H1 (cell line): ENCODE results near the gene SOX4. TPM values are rescaled to one million over a fixed set of nuclear protein-coding genes. Genes with fewer than 3 reads are reported as not detected.

Experiments
- polyA plus RNA-seq, 7 experiments: library from polyadenylated mRNA; depleted of rRNA in 3 of 7; stranded (reverse) in 5 of 7; unstranded in 2 of 7; fragments of >200 nt in 5 of 7; fragments of 200-250 nt in 2 of 7; gene quantifications; 1 replicate in 5 of 7; 2 replicates in 1 of 7; 4 replicates in 1 of 7; pipeline versions ENCODE4 v1.2.1 to v1.2.3, GENCODE V29; 2011 to 2013; ENCODE audit warnings: missing spikeins in 2 of 7, mixed read lengths in 2 of 7
- total RNA-seq: library from RNA; stranded (reverse); fragmentation: NEBNext Ultra II Directional; extraction: Animal tissue kit (Norgen Biotek cat#: 25700); gene quantifications from 2 replicates; pipeline ENCODE4 v1.2.1, GENCODE V29; 2021
- TF ChIP-seq, protein P1 (sequence below): fragments of 300-600 bp; sonication (generic); IDR thresholded peaks from 2 replicates; pipeline ENCODE4 v1.7.1; 2012; ENCODE audit warnings: low read length, moderate library complexity, mild to moderate bottlenecking, inconsistent platforms; ENCODE audit not compliant: insufficient replicate concordance

The SOX4 gene
- total and polyA plus RNA-seq, 2 of the 8 experiments (the other 6 are each of a cell fraction or from before 2014, with no cell fraction given): 14.1 to 169 TPM

GRCh38 chr6:21615504-21615903 is 22.0 kb downstream of the SOX4 start (continued):
- TF ChIP-seq, protein P1, sequence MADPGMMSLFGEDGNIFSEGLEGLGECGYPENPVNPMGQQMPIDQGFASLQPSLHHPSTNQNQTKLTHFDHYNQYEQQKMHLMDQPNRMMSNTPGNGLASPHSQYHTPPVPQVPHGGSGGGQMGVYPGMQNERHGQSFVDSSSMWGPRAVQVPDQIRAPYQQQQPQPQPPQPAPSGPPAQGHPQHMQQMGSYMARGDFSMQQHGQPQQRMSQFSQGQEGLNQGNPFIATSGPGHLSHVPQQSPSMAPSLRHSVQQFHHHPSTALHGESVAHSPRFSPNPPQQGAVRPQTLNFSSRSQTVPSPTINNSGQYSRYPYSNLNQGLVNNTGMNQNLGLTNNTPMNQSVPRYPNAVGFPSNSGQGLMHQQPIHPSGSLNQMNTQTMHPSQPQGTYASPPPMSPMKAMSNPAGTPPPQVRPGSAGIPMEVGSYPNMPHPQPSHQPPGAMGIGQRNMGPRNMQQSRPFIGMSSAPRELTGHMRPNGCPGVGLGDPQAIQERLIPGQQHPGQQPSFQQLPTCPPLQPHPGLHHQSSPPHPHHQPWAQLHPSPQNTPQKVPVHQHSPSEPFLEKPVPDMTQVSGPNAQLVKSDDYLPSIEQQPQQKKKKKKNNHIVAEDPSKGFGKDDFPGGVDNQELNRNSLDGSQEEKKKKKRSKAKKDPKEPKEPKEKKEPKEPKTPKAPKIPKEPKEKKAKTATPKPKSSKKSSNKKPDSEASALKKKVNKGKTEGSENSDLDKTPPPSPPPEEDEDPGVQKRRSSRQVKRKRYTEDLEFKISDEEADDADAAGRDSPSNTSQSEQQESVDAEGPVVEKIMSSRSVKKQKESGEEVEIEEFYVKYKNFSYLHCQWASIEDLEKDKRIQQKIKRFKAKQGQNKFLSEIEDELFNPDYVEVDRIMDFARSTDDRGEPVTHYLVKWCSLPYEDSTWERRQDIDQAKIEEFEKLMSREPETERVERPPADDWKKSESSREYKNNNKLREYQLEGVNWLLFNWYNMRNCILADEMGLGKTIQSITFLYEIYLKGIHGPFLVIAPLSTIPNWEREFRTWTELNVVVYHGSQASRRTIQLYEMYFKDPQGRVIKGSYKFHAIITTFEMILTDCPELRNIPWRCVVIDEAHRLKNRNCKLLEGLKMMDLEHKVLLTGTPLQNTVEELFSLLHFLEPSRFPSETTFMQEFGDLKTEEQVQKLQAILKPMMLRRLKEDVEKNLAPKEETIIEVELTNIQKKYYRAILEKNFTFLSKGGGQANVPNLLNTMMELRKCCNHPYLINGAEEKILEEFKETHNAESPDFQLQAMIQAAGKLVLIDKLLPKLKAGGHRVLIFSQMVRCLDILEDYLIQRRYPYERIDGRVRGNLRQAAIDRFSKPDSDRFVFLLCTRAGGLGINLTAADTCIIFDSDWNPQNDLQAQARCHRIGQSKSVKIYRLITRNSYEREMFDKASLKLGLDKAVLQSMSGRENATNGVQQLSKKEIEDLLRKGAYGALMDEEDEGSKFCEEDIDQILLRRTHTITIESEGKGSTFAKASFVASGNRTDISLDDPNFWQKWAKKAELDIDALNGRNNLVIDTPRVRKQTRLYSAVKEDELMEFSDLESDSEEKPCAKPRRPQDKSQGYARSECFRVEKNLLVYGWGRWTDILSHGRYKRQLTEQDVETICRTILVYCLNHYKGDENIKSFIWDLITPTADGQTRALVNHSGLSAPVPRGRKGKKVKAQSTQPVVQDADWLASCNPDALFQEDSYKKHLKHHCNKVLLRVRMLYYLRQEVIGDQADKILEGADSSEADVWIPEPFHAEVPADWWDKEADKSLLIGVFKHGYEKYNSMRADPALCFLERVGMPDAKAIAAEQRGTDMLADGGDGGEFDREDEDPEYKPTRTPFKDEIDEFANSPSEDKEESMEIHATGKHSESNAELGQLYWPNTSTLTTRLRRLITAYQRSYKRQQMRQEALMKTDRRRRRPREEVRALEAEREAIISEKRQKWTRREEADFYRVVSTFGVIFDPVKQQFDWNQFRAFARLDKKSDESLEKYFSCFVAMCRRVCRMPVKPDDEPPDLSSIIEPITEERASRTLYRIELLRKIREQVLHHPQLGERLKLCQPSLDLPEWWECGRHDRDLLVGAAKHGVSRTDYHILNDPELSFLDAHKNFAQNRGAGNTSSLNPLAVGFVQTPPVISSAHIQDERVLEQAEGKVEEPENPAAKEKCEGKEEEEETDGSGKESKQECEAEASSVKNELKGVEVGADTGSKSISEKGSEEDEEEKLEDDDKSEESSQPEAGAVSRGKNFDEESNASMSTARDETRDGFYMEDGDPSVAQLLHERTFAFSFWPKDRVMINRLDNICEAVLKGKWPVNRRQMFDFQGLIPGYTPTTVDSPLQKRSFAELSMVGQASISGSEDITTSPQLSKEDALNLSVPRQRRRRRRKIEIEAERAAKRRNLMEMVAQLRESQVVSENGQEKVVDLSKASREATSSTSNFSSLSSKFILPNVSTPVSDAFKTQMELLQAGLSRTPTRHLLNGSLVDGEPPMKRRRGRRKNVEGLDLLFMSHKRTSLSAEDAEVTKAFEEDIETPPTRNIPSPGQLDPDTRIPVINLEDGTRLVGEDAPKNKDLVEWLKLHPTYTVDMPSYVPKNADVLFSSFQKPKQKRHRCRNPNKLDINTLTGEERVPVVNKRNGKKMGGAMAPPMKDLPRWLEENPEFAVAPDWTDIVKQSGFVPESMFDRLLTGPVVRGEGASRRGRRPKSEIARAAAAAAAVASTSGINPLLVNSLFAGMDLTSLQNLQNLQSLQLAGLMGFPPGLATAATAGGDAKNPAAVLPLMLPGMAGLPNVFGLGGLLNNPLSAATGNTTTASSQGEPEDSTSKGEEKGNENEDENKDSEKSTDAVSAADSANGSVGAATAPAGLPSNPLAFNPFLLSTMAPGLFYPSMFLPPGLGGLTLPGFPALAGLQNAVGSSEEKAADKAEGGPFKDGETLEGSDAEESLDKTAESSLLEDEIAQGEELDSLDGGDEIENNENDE: no peak
- TF ChIP-seq, all 59 proteins: peak for 0
